Urinary bladder (tissue), 4 donors: ENCODE measurements around the gene NCR1. TPM values are rescaled to one million over a fixed set of nuclear protein-coding genes. Genes with fewer than 3 reads are reported as not detected.
"Not testable (repeated sequence)": the region's sequence is repeated elsewhere in the genome, so short reads cannot be mapped to it uniquely, and the experiment has no call there.

Experiments used
- DNase-seq: peaks from one replicate; pipeline ENCODE4 v3.0.0-alpha.2; 2015; ENCODE audit errors: extremely low spot score
- H3K27ac ChIP-seq: one replicate; pipeline ENCODE4 v1.5.1; 2013; ENCODE audit warnings: low read depth, mild to moderate bottlenecking, moderate library complexity
- H3K36me3 ChIP-seq: one replicate; pipeline ENCODE4 v1.6.1; 2013; ENCODE audit warnings: mild to moderate bottlenecking, moderate library complexity; ENCODE audit not compliant: insufficient read depth
- H3K4me1 ChIP-seq: one replicate; pipeline ENCODE4 v1.6.1; 2013; ENCODE audit warnings: mild to moderate bottlenecking, moderate library complexity; ENCODE audit not compliant: insufficient read depth
- H3K4me3 ChIP-seq: one replicate; pipeline ENCODE4 v1.5.1; 2013; ENCODE audit warnings: low read depth, low read length
- WGBS: extraction: QIAGEN DNeasy Blood & Tissue Kit; methylation state at CpG from one replicate; pipeline ENCODE4 v1.1.7; 2013; 5-methylcytosine and 5-hydroxymethylcytosine counted together
- polyA plus RNA-seq: library from polyadenylated mRNA; stranded (reverse); fragments of 200-250 nt; gene quantifications from one replicate; pipeline ENCODE4 v1.2.3, GENCODE V29; 2013
- total RNA-seq: library from RNA; depleted of rRNA; stranded (reverse); fragments of >200 nt; gene quantifications from one replicate; pipeline ENCODE4 v1.2.3, GENCODE V29; 2014
- donor health status: healthy with polysubstance abuse.
- donor health status: healthy.

Gene NCR1
- total RNA-seq (0.32 TPM), polyA plus RNA-seq (0.13 TPM)

GRCh38 chr19:54905803-54906511, at the start of gene NCR1:
Gene NCR1 (plus strand): TSS chr19:54906148. CDS start chr19:54906188, 40 bp downstream.
- 36% methylated on average over 22 of the region's 22 CpGs for WGBS

GRCh38 chr19:54858476-54858875, 47.5 kb upstream of the NCR1 start:
- WGBS = 62% methylated on average over 3 of the region's 3 CpGs

More at GRCh38 chr19:54905803-54906511, at the start of gene NCR1:
- Histone ChIP-seq H3K4me3 (no peak within 1 kb of the TSS), H3K4me1 (no peaks in the 10 kb centered on the region), H3K27ac (no peak within 1 kb of the TSS), H3K36me3 (no peaks in the 10 kb centered on the region)
- DNase-seq = no peak

GRCh38 chr19:54859421-54859820, 46.5 kb upstream of the NCR1 start:
- not testable (repeated sequence) for H3K4me3 ChIP-seq, H3K4me1 ChIP-seq, H3K27ac ChIP-seq, H3K36me3 ChIP-seq, DNase-seq
- 79% methylated on average over 7 of the region's 7 CpGs for WGBS

More at GRCh38 chr19:54858476-54858875, 47.5 kb upstream of the NCR1 start:
- not testable (repeated sequence) for H3K4me1 ChIP-seq, H3K27ac ChIP-seq, H3K4me3 ChIP-seq, H3K36me3 ChIP-seq, DNase-seq

GRCh38 chr19:54863459-54863858, 42.5 kb upstream of the NCR1 start:
- not testable (repeated sequence) for H3K36me3 ChIP-seq, DNase-seq, H3K27ac ChIP-seq, H3K4me3 ChIP-seq, H3K4me1 ChIP-seq
- WGBS = 100% methylated on average over 2 of the region's 3 CpGs

GRCh38 chr19:54871696-54872095, 34.3 kb upstream of the NCR1 start:
- Histone ChIP-seq H3K4me1 (no peaks in the 10 kb centered on the region), H3K27ac (no peak overlapping the region), H3K4me3 (no peak overlapping the region), H3K36me3 (no peaks in the 10 kb centered on the region)
- DNase-seq = no peak
- WGBS = 71% methylated on average over 3 of the region's 3 CpGs

- no peaks in the 10 kb centered on the region for H3K4me1 ChIP-seq
- DNase-seq = no peak
- 79% methylated on average over 8 of the region's 8 CpGs for WGBS
- H3K36me3 ChIP-seq = no peaks in the 10 kb centered on the region
- no peak within 1 kb of the TSS for H3K4me3 ChIP-seq
- H3K27ac ChIP-seq = no peak within 1 kb of the TSS
These were observed 32.0 kb upstream of the NCR1 start, which contains the start of gene FCAR for GRCh38 chr19:54873990-54874389. Gene FCAR (plus strand): TSS chr19:54874235. CDS start chr19:54874290, 55 bp downstream.

GRCh38 chr19:54875506-54875905, 30.4 kb upstream of the NCR1 start:
- Histone ChIP-seq H3K36me3 (no peaks in the 10 kb centered on the region), H3K4me3 (no peak overlapping the region), H3K27ac (no peak overlapping the region), H3K4me1 (no peaks in the 10 kb centered on the region)
- 41% methylated on average over 2 of the region's 2 CpGs for WGBS
- no peak for DNase-seq

GRCh38 chr19:54877471-54877870, 28.5 kb upstream of the NCR1 start:
- 61% methylated on average over 3 of the region's 3 CpGs for WGBS
- no peak overlapping the region for H3K4me3 ChIP-seq
- no peaks in the 10 kb centered on the region for H3K4me1 ChIP-seq
- H3K27ac ChIP-seq = no peak overlapping the region
- no peak for DNase-seq
- H3K36me3 ChIP-seq = no peaks in the 10 kb centered on the region

GRCh38 chr19:54881884-54882283, 24.1 kb upstream of the NCR1 start:
- no peak overlapping the region for H3K27ac ChIP-seq
- DNase-seq = no peak
- 63% methylated on average over 6 of the region's 6 CpGs for WGBS
- no peaks in the 10 kb centered on the region for H3K4me1 ChIP-seq
- no peak overlapping the region for H3K4me3 ChIP-seq
- no peaks in the 10 kb centered on the region for H3K36me3 ChIP-seq

- no peak for DNase-seq
- no peak overlapping the region for H3K27ac ChIP-seq
- H3K36me3 ChIP-seq = no peaks in the 10 kb centered on the region
- WGBS = 67% methylated on average over 7 of the region's 7 CpGs
- H3K4me1 ChIP-seq = no peaks in the 10 kb centered on the region
- H3K4me3 ChIP-seq = no peak overlapping the region
These were observed 23.2 kb upstream of the NCR1 start for GRCh38 chr19:54882758-54883157.

- 76% methylated on average over 9 of the region's 9 CpGs for WGBS
- no peak overlapping the region for H3K27ac ChIP-seq
- no peak overlapping the region for H3K4me3 ChIP-seq
- no peaks in the 10 kb centered on the region for H3K4me1 ChIP-seq
- DNase-seq = no peak
- H3K36me3 ChIP-seq = no peaks in the 10 kb centered on the region
These were observed 22.7 kb upstream of the NCR1 start for GRCh38 chr19:54883228-54883627.

- Histone ChIP-seq H3K4me3 (no peak overlapping the region), H3K27ac (no peak overlapping the region), H3K4me1 (no peaks in the 10 kb centered on the region), H3K36me3 (no peaks in the 10 kb centered on the region)
- DNase-seq = no peak
- 90% methylated on average over 10 of the region's 10 CpGs for WGBS
These were observed 17.7 kb upstream of the NCR1 start for GRCh38 chr19:54888239-54888638.

- WGBS = 79% methylated on average over 11 of the region's 11 CpGs
- Histone ChIP-seq H3K4me1 (no peaks in the 10 kb centered on the region), H3K4me3 (no peak overlapping the region), H3K27ac (no peak overlapping the region), H3K36me3 (no peaks in the 10 kb centered on the region)
- DNase-seq = no peak
These were observed 16.4 kb upstream of the NCR1 start for GRCh38 chr19:54889566-54889965.

GRCh38 chr19:54893406-54893805, 12.5 kb upstream of the NCR1 start:
- no peaks in the 10 kb centered on the region for H3K36me3 ChIP-seq
- H3K4me1 ChIP-seq = no peaks in the 10 kb centered on the region
- 23% methylated on average over 7 of the region's 7 CpGs for WGBS
- H3K4me3 ChIP-seq = no peak overlapping the region
- DNase-seq = no peak
- no peak overlapping the region for H3K27ac ChIP-seq
